Activated CD4-positive, alpha-beta T cell treated with anti-CD3 and anti-CD28 coated beads, Interleukin-2, amount 50 U/mL, for 4 hours (primary cell): ENCODE data around the gene COPZ2.

Experiments
- DNase-seq, 2 experiments: peaks; one replicate each; pipeline ENCODE4 v3.0.0-alpha.2; 2020

Gene COPZ2

DNA sequence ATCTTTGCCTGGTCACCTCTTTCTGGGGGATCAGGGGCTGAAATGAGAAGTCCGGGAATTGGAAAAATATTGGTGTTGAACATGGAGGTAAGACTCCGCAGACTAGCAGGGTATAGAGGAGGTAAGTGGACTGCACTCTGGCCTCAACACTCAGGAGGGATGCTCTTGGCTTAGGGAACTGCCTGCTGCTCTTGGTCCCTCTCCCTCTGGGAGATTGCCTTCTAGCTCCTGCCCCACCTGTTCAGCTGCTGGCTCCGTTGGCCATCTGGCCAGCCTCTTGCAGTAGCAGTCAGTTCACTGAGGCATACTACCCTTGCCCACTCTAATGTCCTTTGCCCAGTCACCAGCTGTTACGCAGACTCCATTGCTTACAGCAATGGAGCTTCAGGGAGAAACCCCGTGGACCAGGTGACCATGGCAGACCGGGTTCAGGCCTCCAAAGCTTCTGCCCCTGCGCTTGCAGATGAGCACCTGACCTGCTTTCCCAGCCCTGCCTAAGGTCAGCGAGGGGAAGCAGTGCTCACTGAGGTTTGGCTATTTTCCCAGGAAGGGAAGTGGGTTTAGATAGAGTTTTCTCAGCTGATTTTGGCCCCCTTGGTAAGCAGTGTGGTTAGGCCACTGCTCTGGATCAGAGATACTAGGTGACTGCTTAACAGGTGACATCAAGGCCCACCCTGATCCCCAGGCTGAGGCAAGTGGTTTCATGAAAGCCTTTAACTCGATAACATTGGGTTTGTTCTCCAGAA, 54.8 kb downstream of the COPZ2 start:
- DNase-seq = no peak

DNA sequence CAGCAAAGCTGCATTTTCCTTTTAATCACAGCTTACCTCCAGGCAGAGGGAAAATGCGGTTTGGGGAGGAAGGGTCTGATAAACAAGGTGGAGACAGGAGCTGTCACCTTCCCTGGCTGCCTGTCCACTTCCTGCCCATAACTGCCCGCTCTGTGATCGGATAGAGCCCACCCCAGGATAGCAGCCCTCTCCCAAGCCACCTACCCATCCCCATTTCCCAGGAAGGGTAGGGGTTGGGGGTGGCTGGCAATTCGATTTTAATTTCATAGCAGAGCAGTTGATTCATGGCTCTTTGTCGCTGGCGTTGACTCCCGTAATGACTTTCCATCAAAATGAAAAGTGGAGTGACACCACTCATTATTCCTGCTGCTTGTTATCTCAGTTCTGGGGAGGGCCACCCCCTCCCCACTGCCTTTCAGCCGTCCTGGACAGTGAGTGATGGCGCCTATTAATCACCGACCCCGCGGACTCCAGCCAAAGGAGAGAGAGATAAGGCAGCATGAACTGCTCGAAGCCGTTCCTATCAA, 55.4 kb downstream of the COPZ2 start:
- DNase-seq = no peak

DNA sequence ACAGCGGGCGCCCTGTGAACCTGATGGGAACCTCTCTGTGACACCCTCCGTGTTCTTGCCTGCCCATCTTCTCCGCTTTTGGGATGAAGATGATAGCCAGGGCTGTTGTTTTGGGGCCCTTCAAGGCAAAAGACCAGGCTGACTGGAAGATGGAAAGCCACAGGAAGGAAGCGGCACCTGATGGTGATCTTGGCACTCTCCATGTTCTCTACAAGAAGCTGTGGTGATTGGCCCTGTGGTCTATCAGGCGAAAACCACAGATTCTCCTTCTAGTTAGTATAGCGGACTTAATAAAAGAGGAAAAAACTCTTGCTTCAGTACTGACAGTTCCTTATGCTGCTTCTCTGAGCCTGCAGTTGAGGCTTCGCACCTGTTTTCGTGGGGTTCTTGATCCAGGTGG, 56.1 kb downstream of the COPZ2 start:
- no peak for DNase-seq

DNA sequence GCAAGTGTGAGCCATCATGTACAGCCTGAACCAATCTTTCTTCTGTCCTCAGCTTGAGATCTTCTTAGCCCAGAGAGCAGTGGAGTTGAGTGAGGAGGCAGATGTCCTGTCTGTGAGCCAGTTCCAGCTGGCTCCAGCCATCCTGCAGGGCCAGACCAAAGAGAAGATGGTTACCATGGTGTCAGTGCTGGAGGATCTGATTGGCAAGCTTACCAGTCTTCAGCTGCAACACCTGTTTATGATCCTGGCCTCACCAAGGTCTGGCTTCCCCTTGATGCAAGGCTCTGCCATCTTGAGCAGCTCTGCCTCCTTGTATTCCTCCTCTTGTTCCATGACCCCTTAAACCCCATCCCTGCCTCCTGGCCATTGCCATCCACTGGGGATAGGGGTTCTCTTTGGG, 57.1 kb downstream of the COPZ2 start:
- DNase-seq = no peak

DNA sequence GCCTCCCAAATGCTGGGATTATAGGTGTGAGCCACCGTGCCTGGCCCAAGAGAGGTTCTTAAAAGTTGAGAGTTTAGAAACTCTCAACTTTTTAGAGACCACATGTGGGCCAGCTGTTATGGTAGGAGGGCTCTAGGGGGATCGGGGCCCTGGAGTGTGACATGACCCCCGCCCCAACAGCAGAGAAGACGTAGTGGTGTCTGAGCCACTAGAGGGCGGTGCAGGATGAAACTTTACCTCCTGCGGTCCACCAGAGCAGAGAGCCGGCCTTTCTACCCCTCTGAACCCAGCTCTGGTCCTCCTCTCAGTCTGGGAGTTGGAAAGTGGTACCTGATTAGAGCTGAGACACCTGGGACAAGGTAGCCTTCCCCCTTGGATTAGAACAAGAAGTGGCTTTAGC, 59.3 kb downstream of the COPZ2 start:
- DNase-seq = peak; percentile 36
